GM08714 (cell line): Measurements from ENCODE around the gene GABRR2.

Experiments used
- H3K4me3 ChIP-seq: fragments of 200-500 bp; sonication (Bioruptor generic); 2 replicates; pipeline ENCODE4 v1.5.1; 2014; ENCODE audit warnings: mild to moderate bottlenecking, low read length, inconsistent platforms
- ZNF274 ChIP-seq: IDR thresholded peaks from 2 replicates; pipeline ENCODE4 v1.6.1; 2012; ENCODE audit warnings: mild to moderate bottlenecking, low read depth, low read length

The GABRR2 gene

GRCh38 chr6:89348372-89348771 is 33.3 kb upstream of the GABRR2 start:
- H3K4me3 ChIP-seq, result no peak overlapping the region; the same call in 1 of the 2 replicates
- no peak for TF ChIP-seq ZNF274

GRCh38 chr6:89347825-89348224 is 32.7 kb upstream of the GABRR2 start:
- TF ChIP-seq ZNF274, result no peak
- no peak overlapping the region; the same call in 1 of the 2 replicates for H3K4me3 ChIP-seq

DNA sequence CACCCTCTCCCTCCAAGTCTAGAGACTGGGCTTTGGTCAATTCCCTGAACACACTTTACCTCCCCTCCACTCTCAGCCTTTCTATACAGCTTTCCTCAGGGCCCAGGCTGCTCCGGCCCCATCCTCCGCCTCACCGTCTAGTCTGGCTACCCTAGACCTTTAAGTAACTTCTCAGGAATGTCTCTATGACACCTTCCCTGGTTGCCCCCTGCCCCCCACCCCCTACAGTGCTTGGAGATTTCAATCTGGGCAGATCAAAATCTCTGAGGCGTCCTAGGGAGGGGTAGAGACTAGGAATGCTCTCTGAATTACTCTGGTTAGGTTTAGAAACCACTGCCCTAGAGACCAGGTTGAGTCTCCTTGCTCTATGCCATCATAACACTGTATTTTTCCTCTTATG is 31.3 kb upstream of the GABRR2 start:
- no peak overlapping the region for H3K4me3 ChIP-seq
- TF ChIP-seq ZNF274, result no peak

DNA sequence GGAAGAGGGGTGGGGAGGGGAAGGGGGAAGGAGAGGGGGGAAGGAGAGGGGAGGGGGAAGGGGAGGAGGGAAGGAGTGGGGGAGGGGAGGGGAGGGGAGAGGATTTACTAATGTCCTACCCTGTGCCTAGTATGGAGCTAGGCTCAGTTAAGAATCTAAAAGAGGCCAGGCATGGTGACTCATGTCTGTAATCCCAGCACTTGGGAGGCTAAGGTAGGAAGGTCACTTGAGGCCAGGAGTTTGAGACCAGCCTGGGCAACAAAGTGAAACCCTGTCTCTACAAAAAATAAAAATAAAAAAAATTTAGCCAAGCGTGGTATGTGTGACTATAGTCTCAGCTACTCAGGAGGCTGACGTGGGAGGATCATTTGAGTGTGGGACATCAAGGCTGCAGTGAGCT is 24.5 kb upstream of the GABRR2 start:
- H3K4me3 ChIP-seq, result no peak overlapping the region
- TF ChIP-seq ZNF274, result no peak

DNA sequence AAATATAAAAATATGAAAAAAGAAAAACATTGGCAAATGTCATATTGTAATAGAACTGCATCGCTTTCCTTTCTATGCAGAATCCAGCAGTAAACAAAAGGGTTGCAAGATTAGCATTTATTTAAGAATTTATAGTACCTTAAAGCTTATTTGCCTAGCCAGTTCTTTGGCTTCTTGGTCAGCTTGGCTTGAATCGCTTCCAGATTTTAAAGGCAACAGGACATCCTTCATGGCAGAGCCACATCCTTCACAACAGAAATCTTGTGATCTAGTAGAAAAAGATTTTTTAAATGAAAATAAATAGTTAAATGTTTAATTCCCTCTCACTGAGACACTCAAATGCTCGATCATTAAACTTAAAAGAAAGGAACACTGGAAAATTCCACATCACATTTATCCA is 20.1 kb upstream of the GABRR2 start:
- H3K4me3 ChIP-seq, result no peak overlapping the region
- TF ChIP-seq ZNF274, result no peak

- TF ChIP-seq ZNF274, result no peak
Measured at GRCh38 chr6:89330910-89331309, 15.8 kb upstream of the GABRR2 start.

GRCh38 chr6:89328976-89329375 is 13.9 kb upstream of the GABRR2 start:
- no peak for TF ChIP-seq ZNF274
- no peak overlapping the region for H3K4me3 ChIP-seq

More at GRCh38 chr6:89330910-89331309, 15.8 kb upstream of the GABRR2 start:
- H3K4me3 ChIP-seq, result no peak overlapping the region

GRCh38 chr6:89324304-89324703 is 9.2 kb upstream of the GABRR2 start:
- no peak for TF ChIP-seq ZNF274
- H3K4me3 ChIP-seq, result no peak overlapping the region

GRCh38 chr6:89323511-89323971 is 8.4 kb upstream of the GABRR2 start:
- no peak for TF ChIP-seq ZNF274
- H3K4me3 ChIP-seq, result no peak overlapping the region

GRCh38 chr6:89321131-89321970 is 6.3 kb upstream of the GABRR2 start:
- no peak for TF ChIP-seq ZNF274
- H3K4me3 ChIP-seq, result no peak overlapping the region

GRCh38 chr6:89320012-89320559 is 5.0 kb upstream of the GABRR2 start:
- no peak for TF ChIP-seq ZNF274
- no peak overlapping the region for H3K4me3 ChIP-seq

- no peak overlapping the region for H3K4me3 ChIP-seq
- no peak for TF ChIP-seq ZNF274
Measured at GRCh38 chr6:89317067-89317466, 2.0 kb upstream of the GABRR2 start.

- no peak overlapping the region for H3K4me3 ChIP-seq
- TF ChIP-seq ZNF274, result no peak
Measured at GRCh38 chr6:89314692-89315091, 407 bp downstream of the GABRR2 start.

GRCh38 chr6:89313006-89313405 is 2.1 kb downstream of the GABRR2 start:
- TF ChIP-seq ZNF274, result no peak
- H3K4me3 ChIP-seq, result no peak overlapping the region

- H3K4me3 ChIP-seq, result no peak overlapping the region
- TF ChIP-seq ZNF274, result no peak
Measured at GRCh38 chr6:89311853-89312531, 3.1 kb downstream of the GABRR2 start.
